ENCODE data around the gene LMNA.
A peak's percentile ranks its signal among the peaks of the same experiment; 100 is the strongest.

Gene LMNA

GRCh38 chr1:156076609-156077429 lies 37.7 kb upstream of the LMNA start:
- no peak for DNase-seq (ENCODE audit: low read depth)
- TF ChIP-seq CTCF (conservative IDR thresholded peaks at IDR 0.05; ENCODE audit: low read length), result no peak

GRCh38 chr1:156077430-156077760 lies 37.1 kb upstream of the LMNA start:
- no peak for TF ChIP-seq CTCF (conservative IDR thresholded peaks at IDR 0.05; ENCODE audit: low read length)
- H3K4me3 ChIP-seq (ENCODE audit: low read length), result no peak overlapping the region
- DNase-seq (ENCODE audit: low read depth), result no peak

More at GRCh38 chr1:156076609-156077429, 37.7 kb upstream of the LMNA start:
- no peak overlapping the region for H3K4me3 ChIP-seq (ENCODE audit: low read length)

GRCh38 chr1:156078728-156079127 lies 35.8 kb upstream of the LMNA start:
- no peak for DNase-seq (ENCODE audit: low read depth)
- no peak for TF ChIP-seq CTCF (conservative IDR thresholded peaks at IDR 0.05; ENCODE audit: low read length)
- H3K4me3 ChIP-seq (ENCODE audit: low read length), result no peak overlapping the region

- no peak overlapping the region for H3K4me3 ChIP-seq (ENCODE audit: low read length)
- DNase-seq (ENCODE audit: low read depth), result no peak
- TF ChIP-seq CTCF (conservative IDR thresholded peaks at IDR 0.05; ENCODE audit: low read length), result no peak
Observed at GRCh38 chr1:156079762-156080161, 34.7 kb upstream of the LMNA start.

- H3K4me3 ChIP-seq (ENCODE audit: low read length), result no peak overlapping the region
- DNase-seq (ENCODE audit: low read depth), result no peak
- TF ChIP-seq CTCF (conservative IDR thresholded peaks at IDR 0.05; ENCODE audit: low read length), result no peak
Observed at GRCh38 chr1:156080241-156080862, 34.2 kb upstream of the LMNA start.

GRCh38 chr1:156080863-156081179 lies 33.7 kb upstream of the LMNA start:
- H3K4me3 ChIP-seq (ENCODE audit: low read length), result peak overlapping the region; percentile 53
- no peak for TF ChIP-seq CTCF (conservative IDR thresholded peaks at IDR 0.05; ENCODE audit: low read length)
- DNase-seq (ENCODE audit: low read depth), result no peak
